Osteoblast (primary cell): Measurements from ENCODE around the gene SLC25A21. TPM values are rescaled to one million over a fixed set of nuclear protein-coding genes. Genes with fewer than 3 reads are reported as not detected.

ENCODE experiments used
- DNase-seq: peaks from one replicate; pipeline ENCODE4 v3.0.0; 2011; ENCODE audit warnings: low spot score, mixed read lengths; ENCODE audit not compliant: insufficient read length; ENCODE audit errors: missing footprints
- H2AFZ ChIP-seq: 2 replicates; pipeline ENCODE4 v1.6.0; 2011; ENCODE audit warnings: mild to moderate bottlenecking, low read length
- H3K27ac ChIP-seq: 2 replicates; pipeline ENCODE4 v1.5.1; 2011; ENCODE audit warnings: mild to moderate bottlenecking, low read depth, low read length, moderate library complexity
- H3K27me3 ChIP-seq: 2 replicates; pipeline ENCODE4 v1.6.0; 2012; ENCODE audit warnings: mild to moderate bottlenecking, control low read depth, inconsistent platforms, low read length, moderate library complexity; ENCODE audit not compliant: insufficient read depth
- H3K36me3 ChIP-seq: 2 replicates; pipeline ENCODE4 v1.5.1; 2011; ENCODE audit warnings: mild to moderate bottlenecking, low read length, control low read depth, moderate library complexity; ENCODE audit not compliant: insufficient read depth
- H3K4me1 ChIP-seq: 2 replicates; pipeline ENCODE4 v1.5.1; 2011; ENCODE audit warnings: mild to moderate bottlenecking, low read length, control low read depth, moderate library complexity; ENCODE audit not compliant: insufficient read depth
- H3K4me2 ChIP-seq: 2 replicates; pipeline ENCODE4 v1.6.0; 2011; ENCODE audit warnings: mild to moderate bottlenecking, low read length; ENCODE audit not compliant: insufficient read depth
- H3K4me3 ChIP-seq: fragments of 200-600 bp; sonication (generic); 3 replicates; pipeline ENCODE4 v1.5.1; 2012; ENCODE audit warnings: mild to moderate bottlenecking, low read length, inconsistent platforms; ENCODE audit not compliant: insufficient read depth
- H3K79me2 ChIP-seq: 2 replicates; pipeline ENCODE4 v1.6.0; 2012; ENCODE audit warnings: mild to moderate bottlenecking, low read length, control low read depth, inconsistent platforms; ENCODE audit not compliant: insufficient read depth
- H3K9me3 ChIP-seq: 2 replicates; pipeline ENCODE4 v1.5.1; 2011; ENCODE audit warnings: low read depth, low read length, control low read depth
- H4K20me1 ChIP-seq: 2 replicates; pipeline ENCODE4 v1.6.0; 2012; ENCODE audit warnings: mild to moderate bottlenecking, low read length, control low read depth; ENCODE audit not compliant: insufficient read depth
- total RNA-seq: library from RNA; depleted of rRNA; stranded (reverse); fragments of >200 nt; gene quantifications from 2 replicates; pipeline ENCODE4 v1.2.3, GENCODE V29; 2012
- TF ChIP-seq, protein P1 (sequence below): IDR thresholded peaks from 2 replicates; pipeline ENCODE4 v1.5.1; 2011; ENCODE audit warnings: mild to moderate bottlenecking, low read depth, low read length, moderate library complexity; ENCODE audit errors: extremely low read depth

The SLC25A21 gene
- total RNA-seq, 1 donor = 0.72 TPM

GRCh38 chr14:37116933-37117849 lies 55.2 kb downstream of the SLC25A21 start:
- Histone ChIP-seq H3K4me3 (no peak overlapping the region), H2AFZ (no peak overlapping the region), H3K27ac (no peak overlapping the region), H3K36me3 (no peaks in the 10 kb centered on the region), H4K20me1 (no peaks in the 10 kb centered on the region), H3K79me2 (no peaks in the 10 kb centered on the region), H3K27me3 (no peaks in the 10 kb centered on the region), H3K4me1 (peaks cover 4% of the 10 kb centered on the region), H3K4me2 (peak overlapping the region; percentile 44), H3K9me3 (no peaks in the 10 kb centered on the region)
- TF ChIP-seq, protein P1, sequence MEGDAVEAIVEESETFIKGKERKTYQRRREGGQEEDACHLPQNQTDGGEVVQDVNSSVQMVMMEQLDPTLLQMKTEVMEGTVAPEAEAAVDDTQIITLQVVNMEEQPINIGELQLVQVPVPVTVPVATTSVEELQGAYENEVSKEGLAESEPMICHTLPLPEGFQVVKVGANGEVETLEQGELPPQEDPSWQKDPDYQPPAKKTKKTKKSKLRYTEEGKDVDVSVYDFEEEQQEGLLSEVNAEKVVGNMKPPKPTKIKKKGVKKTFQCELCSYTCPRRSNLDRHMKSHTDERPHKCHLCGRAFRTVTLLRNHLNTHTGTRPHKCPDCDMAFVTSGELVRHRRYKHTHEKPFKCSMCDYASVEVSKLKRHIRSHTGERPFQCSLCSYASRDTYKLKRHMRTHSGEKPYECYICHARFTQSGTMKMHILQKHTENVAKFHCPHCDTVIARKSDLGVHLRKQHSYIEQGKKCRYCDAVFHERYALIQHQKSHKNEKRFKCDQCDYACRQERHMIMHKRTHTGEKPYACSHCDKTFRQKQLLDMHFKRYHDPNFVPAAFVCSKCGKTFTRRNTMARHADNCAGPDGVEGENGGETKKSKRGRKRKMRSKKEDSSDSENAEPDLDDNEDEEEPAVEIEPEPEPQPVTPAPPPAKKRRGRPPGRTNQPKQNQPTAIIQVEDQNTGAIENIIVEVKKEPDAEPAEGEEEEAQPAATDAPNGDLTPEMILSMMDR = peak; percentile 62
- DNase-seq = peak; percentile 81

DNA sequence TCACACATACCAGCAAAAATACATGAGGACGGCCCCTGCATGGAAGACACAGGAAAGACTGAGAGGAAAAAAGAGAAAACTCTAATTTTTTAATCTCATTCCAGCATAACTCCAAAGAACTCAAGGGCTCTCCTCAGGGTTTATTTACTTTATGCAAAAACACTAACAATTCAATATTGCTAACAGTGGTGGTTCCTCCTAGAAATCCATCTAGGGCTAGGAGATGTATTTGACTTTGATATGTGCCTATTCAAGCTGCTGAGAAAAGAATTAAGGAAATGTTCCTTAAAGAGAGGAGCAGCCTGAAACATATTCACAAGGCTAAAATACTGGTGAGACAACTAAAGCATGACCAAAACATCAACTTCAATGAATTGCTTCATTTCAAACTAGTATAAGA lies 57.0 kb downstream of the SLC25A21 start:
- DNase-seq = no peak
- Histone ChIP-seq H3K4me2 (no peak overlapping the region), H3K4me3 (no peak overlapping the region), H2AFZ (no peak overlapping the region), H3K27ac (no peak overlapping the region), H3K4me1 (peaks cover 4% of the 10 kb centered on the region), H3K9me3 (no peaks in the 10 kb centered on the region), H4K20me1 (no peaks in the 10 kb centered on the region), H3K27me3 (no peaks in the 10 kb centered on the region), H3K79me2 (no peaks in the 10 kb centered on the region), H3K36me3 (no peaks in the 10 kb centered on the region)
- TF ChIP-seq, protein P1 = no peak

DNA sequence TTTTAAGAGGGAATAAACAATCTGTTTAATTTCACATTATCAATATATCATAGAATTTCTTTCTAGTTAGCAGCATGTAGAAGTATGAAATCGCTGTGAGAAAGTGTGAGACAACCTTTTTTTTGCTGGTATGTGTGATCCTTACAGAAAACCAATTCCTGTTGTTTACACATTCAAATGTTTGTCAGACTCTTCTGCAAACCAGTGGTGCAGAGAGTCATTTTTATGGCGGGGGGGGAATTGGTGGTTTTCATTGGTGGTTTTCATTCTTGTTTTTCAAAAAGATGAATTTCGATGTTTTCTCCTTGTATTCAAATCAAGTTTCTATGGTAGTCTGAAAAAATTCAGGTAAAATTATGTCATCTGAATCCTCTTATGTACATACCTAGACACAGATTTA lies 57.8 kb downstream of the SLC25A21 start:
- no peak for DNase-seq
- Histone ChIP-seq H3K4me2 (no peak overlapping the region), H3K27me3 (no peaks in the 10 kb centered on the region), H4K20me1 (no peaks in the 10 kb centered on the region), H3K79me2 (no peaks in the 10 kb centered on the region), H3K27ac (no peak overlapping the region), H3K4me1 (peaks cover 4% of the 10 kb centered on the region), H3K4me3 (no peak overlapping the region), H2AFZ (no peak overlapping the region), H3K36me3 (no peaks in the 10 kb centered on the region), H3K9me3 (no peaks in the 10 kb centered on the region)
- TF ChIP-seq, protein P1 = no peak

- Histone ChIP-seq H3K36me3 (no peaks in the 10 kb centered on the region), H4K20me1 (no peaks in the 10 kb centered on the region), H3K79me2 (no peaks in the 10 kb centered on the region), H3K4me3 (no peak overlapping the region), H3K4me1 (peaks cover 4% of the 10 kb centered on the region), H2AFZ (no peak overlapping the region), H3K27ac (no peak overlapping the region), H3K9me3 (no peaks in the 10 kb centered on the region), H3K4me2 (no peak overlapping the region), H3K27me3 (no peaks in the 10 kb centered on the region)
- TF ChIP-seq, protein P1 = no peak
- no peak for DNase-seq
Observed at GRCh38 chr14:37114002-37114401, 58.4 kb downstream of the SLC25A21 start.
